IMR-90 (cell line): ENCODE results near the gene DNAJC5. TPM values are rescaled to one million over a fixed set of nuclear protein-coding genes. Genes with fewer than 3 reads are reported as not detected.

Source experiments
- ATAC-seq: fragments of 200-7000 bp; cut with Tn5 transposase; 2 replicates; pipeline ENCODE4 v1.9.1; 2020; ENCODE audit warnings: low read depth, mild to moderate bottlenecking, moderate library complexity
- BruUV-seq: library from RNA; stranded (reverse); fragments of 400-500 nt; replicated peaks from 2 replicates; lab custom pipeline; 2021; lab: Mats Ljungman, UMichigan
- CTCF ChIA-PET: fragments of 300-600 bp; formaldehyde crosslinking; extraction: SDS; loops from one replicate; lab custom pipeline; 2021; ENCODE audit warnings: antibody characterized with exemption; lab: Yijun Ruan, JAX
- POLR2A ChIA-PET: fragments of 300-600 bp; sonication (Branson Sonifier 250); formaldehyde crosslinking; loops from one replicate; lab custom pipeline; 2022; ENCODE audit warnings: antibody characterized with exemption; ENCODE audit not compliant: unreplicated experiment; lab: Charles Lee
- DNase-seq: peaks from one replicate; pipeline ENCODE4 v3.0.0; 2013
- H2AFZ ChIP-seq: replicated peaks from 2 replicates; pipeline ENCODE3; 2013; ENCODE audit warnings: low read length, mild to moderate bottlenecking; ENCODE audit not compliant: poor library complexity
- H2AK5ac ChIP-seq: 2 replicates; pipeline ENCODE4 v1.6.1; 2013; ENCODE audit warnings: low read depth, low read length, inconsistent platforms
- H2AK9ac ChIP-seq: replicated peaks from 2 replicates; pipeline ENCODE3; 2013; ENCODE audit warnings: mild to moderate bottlenecking, low read depth, low read length, moderate library complexity; ENCODE audit not compliant: poor library complexity
- H2BK120ac ChIP-seq: 2 replicates; pipeline ENCODE4 v1.6.1; 2013; ENCODE audit warnings: low read depth, low read length, inconsistent platforms
- H2BK15ac ChIP-seq: 3 replicates; pipeline ENCODE4 v1.6.1; 2013; ENCODE audit warnings: low read depth, low read length, inconsistent platforms
- H2BK20ac ChIP-seq: 2 replicates; pipeline ENCODE4 v1.6.1; 2013; ENCODE audit warnings: low read depth, mild to moderate bottlenecking, inconsistent platforms, low read length, moderate library complexity
- H2BK5ac ChIP-seq: 2 replicates; pipeline ENCODE4 v1.6.1; 2013; ENCODE audit warnings: mild to moderate bottlenecking, low read depth, low read length, inconsistent platforms; ENCODE audit not compliant: poor library complexity, severe bottlenecking
- H3K14ac ChIP-seq: replicated peaks from 2 replicates; pipeline ENCODE4 v1.6.1; 2013; ENCODE audit warnings: low read depth, low read length, inconsistent platforms
- H3K18ac ChIP-seq: 2 replicates; pipeline ENCODE4 v1.6.1; 2013; ENCODE audit warnings: low read depth, low read length, control low read depth
- H3K23ac ChIP-seq: 2 replicates; pipeline ENCODE4 v1.6.1; 2013; ENCODE audit warnings: low read depth, low read length, inconsistent platforms
- H3K27ac ChIP-seq: 2 replicates; pipeline ENCODE4 v1.5.1; 2013; ENCODE audit warnings: mild to moderate bottlenecking, control low read depth, low read length; ENCODE audit not compliant: insufficient read depth
- H3K27me3 ChIP-seq: 2 replicates; pipeline ENCODE4 v1.6.1; 2013; ENCODE audit warnings: low read length; ENCODE audit not compliant: control insufficient read depth, insufficient read depth
- H3K36me3 ChIP-seq: 2 replicates; pipeline ENCODE4 v1.6.1; 2013; ENCODE audit warnings: low read length, mixed read lengths; ENCODE audit not compliant: control insufficient read depth, insufficient read depth
- H3K4ac ChIP-seq: 2 replicates; pipeline ENCODE4 v1.6.1; 2013; ENCODE audit warnings: low read depth, low read length, inconsistent platforms
- H3K4me1 ChIP-seq: 2 replicates; pipeline ENCODE4 v1.6.1; 2013; ENCODE audit warnings: low read length, mixed read lengths; ENCODE audit not compliant: control insufficient read depth, insufficient read depth
- H3K4me2 ChIP-seq: 2 replicates; pipeline ENCODE4 v1.6.1; 2013; ENCODE audit warnings: low read depth, mild to moderate bottlenecking, control low read depth, low read length, moderate library complexity
- H3K4me3 ChIP-seq: 2 replicates; pipeline ENCODE4 v1.5.1; 2013; ENCODE audit warnings: low read depth, mild to moderate bottlenecking, control low read depth, low read length, moderate library complexity; ENCODE audit not compliant: insufficient read depth
- H3K56ac ChIP-seq: 2 replicates; pipeline ENCODE4 v1.6.1; 2013; ENCODE audit warnings: low read length, inconsistent platforms; ENCODE audit not compliant: insufficient read depth; ENCODE audit errors: extremely low read depth
- H3K79me1 ChIP-seq, 2 experiments: 2 replicates each; pipeline ENCODE4 v1.6.1; 2013; ENCODE audit warnings: low read length in 2 of 2, inconsistent platforms in 1 of 2, low read depth in 1 of 2
- H3K9ac ChIP-seq: 2 replicates; pipeline ENCODE4 v1.6.1; 2013; ENCODE audit warnings: low read depth, low read length, control low read depth
- H3K9me1 ChIP-seq: 2 replicates; pipeline ENCODE4 v1.6.1; 2013; ENCODE audit warnings: low read length, inconsistent platforms; ENCODE audit not compliant: insufficient read depth
- H3K9me3 ChIP-seq: 2 replicates; pipeline ENCODE4 v1.6.1; 2013; ENCODE audit warnings: low read length; ENCODE audit not compliant: control insufficient read depth, insufficient read depth
- H4K20me1 ChIP-seq: 2 replicates; pipeline ENCODE4 v1.6.1; 2013; ENCODE audit warnings: low read length, inconsistent platforms; ENCODE audit not compliant: insufficient read depth
- H4K5ac ChIP-seq: 2 replicates; pipeline ENCODE4 v1.6.1; 2013; ENCODE audit warnings: mild to moderate bottlenecking, low read depth, low read length, control low read depth
- H4K8ac ChIP-seq, 2 experiments: 2 replicates each; pipeline ENCODE4 v1.6.1; 2013; ENCODE audit warnings: low read depth in 2 of 2, low read length in 2 of 2, control low read depth in 1 of 2, inconsistent platforms in 1 of 2
- H4K91ac ChIP-seq: 2 replicates; pipeline ENCODE4 v1.6.1; 2013; ENCODE audit warnings: low read depth, low read length, inconsistent platforms; ENCODE audit not compliant: insufficient read depth
- BHLHE40 ChIP-seq: fragments of 150-350 bp; IDR thresholded peaks from 2 replicates; pipeline ENCODE4 v1.6.1; 2016; ENCODE audit warnings: mild to moderate bottlenecking, low read depth, low read length
- CEBPB ChIP-seq: IDR thresholded peaks from 2 replicates; pipeline ENCODE4 v1.6.1; 2012; ENCODE audit warnings: low read depth, low read length, improper control_type of control experiment
- CHD1 ChIP-seq: IDR thresholded peaks from 2 replicates; pipeline ENCODE4 v1.6.1; 2012; ENCODE audit warnings: low read depth, low read length, improper control_type of control experiment
- FOS ChIP-seq: fragments of 150-350 bp; IDR thresholded peaks from 2 replicates; pipeline ENCODE4 v1.6.1; 2016; ENCODE audit warnings: low read depth, low read length
- MAFK ChIP-seq: IDR thresholded peaks from 2 replicates; pipeline ENCODE4 v1.6.1; 2012; ENCODE audit warnings: low read depth, low read length, improper control_type of control experiment
- MAZ ChIP-seq: IDR thresholded peaks from 2 replicates; pipeline ENCODE4 v1.6.1; 2012; ENCODE audit warnings: low read depth, mild to moderate bottlenecking, low read length, improper control_type of control experiment, moderate library complexity, borderline replicate concordance
- MXI1 ChIP-seq: IDR thresholded peaks from 2 replicates; pipeline ENCODE4 v1.6.1; 2012; ENCODE audit warnings: low read depth, mild to moderate bottlenecking, low read length, moderate library complexity, borderline replicate concordance
- NFE2L2 ChIP-seq: fragments of 150-350 bp; IDR thresholded peaks from 2 replicates; pipeline ENCODE4 v1.6.1; 2016; ENCODE audit warnings: low read depth, mild to moderate bottlenecking, low read length
- POLR2A ChIP-seq: IDR thresholded peaks from 2 replicates; pipeline ENCODE4 v1.6.1; 2012; ENCODE audit warnings: mild to moderate bottlenecking, low read depth, low read length
- RAD21 ChIP-seq: IDR thresholded peaks from 2 replicates; pipeline ENCODE4 v1.6.1; 2012; ENCODE audit warnings: low read length, improper control_type of control experiment
- RCOR1 ChIP-seq: IDR thresholded peaks from 2 replicates; pipeline ENCODE4 v1.6.1; 2012; ENCODE audit warnings: mild to moderate bottlenecking, low read length, improper control_type of control experiment; ENCODE audit not compliant: insufficient replicate concordance
- RFX5 ChIP-seq: IDR thresholded peaks from 2 replicates; pipeline ENCODE4 v1.8.0; 2012; ENCODE audit warnings: low read depth, mild to moderate bottlenecking, low read length, moderate library complexity
- USF2 ChIP-seq: fragments of 150-350 bp; IDR thresholded peaks from 2 replicates; pipeline ENCODE4 v1.6.1; 2017; ENCODE audit warnings: mild to moderate bottlenecking, antibody characterized with exemption, low read length, low read depth
- WGBS, 2 experiments: methylation state at CpG; one replicate each; pipeline versions ENCODE4 v1.1.5 to v1.1.7; 2013; ENCODE audit warnings: missing lambda C conversion rate in 2 of 2; ENCODE audit not compliant: insufficient read length in 1 of 2; ENCODE audit errors: extremely low coverage in 2 of 2; 5-methylcytosine and 5-hydroxymethylcytosine counted together
- dilution Hi-C: fragments of 300-500 bp; cut with HindIII; formaldehyde crosslinking; loops from one replicate; pipeline ENCODE4 v1.14.3; 2018; ENCODE audit warnings: low sequenced_read_pairs; ENCODE audit not compliant: unreplicated experiment
- in situ Hi-C: fragments of 300-500 bp; cut with MboI; formaldehyde crosslinking; loops from 3 replicates; pipeline ENCODE4 v1.14.3; 2019; ENCODE audit warnings: low sequenced_read_pairs, inconsistent platforms, mixed read lengths
- intact Hi-C: fragments of 100-400 bp; cut with micrococcal nuclease; formaldehyde crosslinking; loops from 2 replicates; pipeline ENCODE4 v1.10.0; 2022
- polyA plus RNA-seq, 3 experiments: library from polyadenylated mRNA; depleted of rRNA; stranded (reverse); fragments of >200 nt; gene quantifications; 2 replicates each; pipeline ENCODE4 v1.2.3, GENCODE V29; 2012; ENCODE audit warnings: low replicate concordance in 1 of 3
- total RNA-seq: library from RNA; depleted of rRNA; stranded (reverse); fragments of >200 nt; gene quantifications from 2 replicates; pipeline ENCODE4 v1.2.3, GENCODE V29; 2012
- TF ChIP-seq, protein P1 (sequence below): conservative IDR thresholded peaks from 2 replicates; pipeline ENCODE4 v1.5.1; 2012; ENCODE audit warnings: mild to moderate bottlenecking, low read depth, low read length, improper control_type of control experiment
- TF ChIP-seq, protein P2 (sequence below): fragments of 150-350 bp; IDR thresholded peaks from 2 replicates; pipeline ENCODE4 v1.6.1; 2016; ENCODE audit warnings: low read depth, mild to moderate bottlenecking, low read length, moderate library complexity, borderline replicate concordance

DNAJC5 gene
- total and polyA plus RNA-seq, 2 of the 4 experiments (the other 2 are of a cell fraction) = 35.6 to 45.2 TPM

- no peak overlapping the region for H2AK9ac ChIP-seq
- H3K56ac ChIP-seq = no peak overlapping the region
- no peak overlapping the region for H2AK5ac ChIP-seq
- H3K18ac ChIP-seq = no peak overlapping the region
- H2BK5ac ChIP-seq = no peak overlapping the region
- H3K4me1 ChIP-seq = no peaks in the 10 kb centered on the region
- H4K5ac ChIP-seq = no peak overlapping the region
- no peak overlapping the region for H2BK20ac ChIP-seq
- in situ Hi-C loops = no loop called here
- H3K27me3 ChIP-seq = no peaks in the 10 kb centered on the region
- no peak overlapping the region for H3K27ac ChIP-seq
- no peak overlapping the region for H4K8ac ChIP-seq
- dilution Hi-C loops = no loop called here
- peaks cover 70% of the 10 kb centered on the region for H3K36me3 ChIP-seq
- ChIA-PET CTCF (no interaction called here), POLR2A (no interaction called here)
- no peak overlapping the region for H4K91ac ChIP-seq
- DNase-seq (no peak), ATAC-seq (no peak; the same call in 1 of the 2 replicates)
- H3K79me1 ChIP-seq = peaks cover 11 to 75% of the 10 kb centered on the region in 2 experiments
- no peak overlapping the region for H3K4me3 ChIP-seq
- H3K9me1 ChIP-seq = 0 out of 2 replicates have a peak, but pooled peaks cover 2% of the 10 kb centered on the region
- H3K4ac ChIP-seq = no peak overlapping the region
- BruUV-seq = no TSS peak
- H3K14ac ChIP-seq = no peak overlapping the region
- peaks cover 71% of the 10 kb centered on the region for H4K20me1 ChIP-seq
- no peak overlapping the region for H2BK15ac ChIP-seq
- H3K23ac ChIP-seq = no peak overlapping the region
- H3K9me3 ChIP-seq = no peaks in the 10 kb centered on the region
- H3K4me2 ChIP-seq = no peak overlapping the region
- 72% methylated on average over 2 of the region's 14 CpGs; no CpG with 5 or more reads in 1 of the 2 experiments for WGBS, 2 experiments
- intact Hi-C loops = no loop called here
- no peak overlapping the region for H3K9ac ChIP-seq
- no peak overlapping the region for H2BK120ac ChIP-seq
- no peak overlapping the region for H2AFZ ChIP-seq
- TF ChIP-seq USF2 (no peak), CHD1 (no peak), MAZ (no peak), RAD21 (no peak), BHLHE40 (no peak), POLR2A (no peak), RCOR1 (no peak), FOS (no peak), RFX5 (no peak), CEBPB (no peak), MXI1 (no peak), NFE2L2 (no peak), MAFK (no peak)
- TF ChIP-seq, protein P1, sequence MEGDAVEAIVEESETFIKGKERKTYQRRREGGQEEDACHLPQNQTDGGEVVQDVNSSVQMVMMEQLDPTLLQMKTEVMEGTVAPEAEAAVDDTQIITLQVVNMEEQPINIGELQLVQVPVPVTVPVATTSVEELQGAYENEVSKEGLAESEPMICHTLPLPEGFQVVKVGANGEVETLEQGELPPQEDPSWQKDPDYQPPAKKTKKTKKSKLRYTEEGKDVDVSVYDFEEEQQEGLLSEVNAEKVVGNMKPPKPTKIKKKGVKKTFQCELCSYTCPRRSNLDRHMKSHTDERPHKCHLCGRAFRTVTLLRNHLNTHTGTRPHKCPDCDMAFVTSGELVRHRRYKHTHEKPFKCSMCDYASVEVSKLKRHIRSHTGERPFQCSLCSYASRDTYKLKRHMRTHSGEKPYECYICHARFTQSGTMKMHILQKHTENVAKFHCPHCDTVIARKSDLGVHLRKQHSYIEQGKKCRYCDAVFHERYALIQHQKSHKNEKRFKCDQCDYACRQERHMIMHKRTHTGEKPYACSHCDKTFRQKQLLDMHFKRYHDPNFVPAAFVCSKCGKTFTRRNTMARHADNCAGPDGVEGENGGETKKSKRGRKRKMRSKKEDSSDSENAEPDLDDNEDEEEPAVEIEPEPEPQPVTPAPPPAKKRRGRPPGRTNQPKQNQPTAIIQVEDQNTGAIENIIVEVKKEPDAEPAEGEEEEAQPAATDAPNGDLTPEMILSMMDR = no peak
- TF ChIP-seq, protein P2, sequence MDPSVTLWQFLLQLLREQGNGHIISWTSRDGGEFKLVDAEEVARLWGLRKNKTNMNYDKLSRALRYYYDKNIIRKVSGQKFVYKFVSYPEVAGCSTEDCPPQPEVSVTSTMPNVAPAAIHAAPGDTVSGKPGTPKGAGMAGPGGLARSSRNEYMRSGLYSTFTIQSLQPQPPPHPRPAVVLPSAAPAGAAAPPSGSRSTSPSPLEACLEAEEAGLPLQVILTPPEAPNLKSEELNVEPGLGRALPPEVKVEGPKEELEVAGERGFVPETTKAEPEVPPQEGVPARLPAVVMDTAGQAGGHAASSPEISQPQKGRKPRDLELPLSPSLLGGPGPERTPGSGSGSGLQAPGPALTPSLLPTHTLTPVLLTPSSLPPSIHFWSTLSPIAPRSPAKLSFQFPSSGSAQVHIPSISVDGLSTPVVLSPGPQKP = no peak
Measured at GRCh38 chr20:63878899-63879663, 15.8 kb upstream of the DNAJC5 start.
